ENCODE measurements around the gene DEFB121. TPM values are rescaled to one million over a fixed set of nuclear protein-coding genes. Genes with fewer than 3 reads are reported as not detected.

The DEFB121 gene, protein sequence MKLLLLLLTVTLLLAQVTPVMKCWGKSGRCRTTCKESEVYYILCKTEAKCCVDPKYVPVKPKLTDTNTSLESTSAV
- not detected for polyA plus RNA-seq (2013, experiment 1 of 2)
- not detected for polyA plus RNA-seq (2013, experiment 2 of 2)

DNA sequence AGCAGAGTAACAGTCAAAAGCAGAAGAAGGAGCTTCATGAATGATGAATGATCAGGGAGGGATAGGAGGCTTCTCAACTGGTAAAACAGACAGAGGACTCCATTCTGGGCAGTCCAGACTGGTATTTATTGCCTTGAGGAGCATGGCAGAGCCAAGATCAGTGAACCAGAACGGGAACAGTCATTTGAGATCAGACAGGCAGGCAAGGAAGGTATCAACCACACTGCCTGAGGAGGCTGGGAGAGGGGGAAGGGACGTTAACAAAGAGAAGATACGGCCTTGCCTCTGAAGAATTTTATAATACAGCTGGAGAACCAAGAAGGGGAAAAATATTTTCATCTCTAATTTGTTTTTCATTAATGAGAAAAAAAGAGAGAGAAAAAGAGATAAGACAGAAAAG is at the start of gene DEFB121:
DEFB121 (minus strand) TSS at position 101 of the 400 bp plus-strand sequence; CDS start at position 38, 63 bp downstream.
- H3K4me3 ChIP-seq (ENCODE audit: insufficient read depth in 1 of 2, low read depth in 1 of 2, low read length in 2 of 2), result no peak within 1 kb of the TSS
- 36% methylated on average over 2 of the region's 3 CpGs for WGBS
- H3K4ac ChIP-seq (ENCODE audit: low read depth in 1 of 2, low read length in 2 of 2), result no peak within 1 kb of the TSS
- H3K9me3 ChIP-seq (ENCODE audit: control insufficient read depth, low read length), result peaks cover 3% of the 10 kb centered on the region
- H4K91ac ChIP-seq (ENCODE audit: low read length), result no peak within 1 kb of the TSS
- peaks cover 0 to 5% of the 10 kb centered on the region in 2 experiments for H3K27me3 ChIP-seq (ENCODE audit: control insufficient read depth in 1 of 2, insufficient read depth in 1 of 2, low read length in 2 of 2)
- H2AK5ac ChIP-seq (ENCODE audit: low read length, severe bottlenecking), result no peak within 1 kb of the TSS
- H2BK120ac ChIP-seq (ENCODE audit: low read depth, low read length), result no peak within 1 kb of the TSS
- H3K4me2 ChIP-seq (ENCODE audit: low read length, poor library complexity, severe bottlenecking), result no peak within 1 kb of the TSS
- no peak within 1 kb of the TSS for H3K18ac ChIP-seq (ENCODE audit: low read depth in 1 of 2, low read length in 2 of 2)
- H2AFZ ChIP-seq (ENCODE audit: low read depth, low read length), result no peak within 1 kb of the TSS
- H3K79me1 ChIP-seq (replicated peaks; ENCODE audit: low read length, poor library complexity, severe bottlenecking), result no peaks in the 10 kb centered on the region
- no peak within 1 kb of the TSS for H4K8ac ChIP-seq (ENCODE audit: low read length)
- H2BK12ac ChIP-seq (ENCODE audit: low read length in 2 of 2), result no peak within 1 kb of the TSS
- H3K14ac ChIP-seq (ENCODE audit: low read length in 2 of 2), result no peak within 1 kb of the TSS
- H3K9ac ChIP-seq (ENCODE audit: low read length), result no peak within 1 kb of the TSS
- H3K36me3 ChIP-seq (ENCODE audit: control insufficient read depth in 1 of 2, insufficient read depth in 2 of 2, low read depth in 1 of 2, low read length in 2 of 2), result no peaks in the 10 kb centered on the region
- H3K4me1 ChIP-seq (ENCODE audit: control insufficient read depth, insufficient read depth, low read depth, low read length), result no peaks in the 10 kb centered on the region
- DNase-seq, result no peak
- no peak within 1 kb of the TSS for H2BK5ac ChIP-seq (ENCODE audit: low read depth, low read length, poor library complexity, severe bottlenecking)
- no peak within 1 kb of the TSS for H2BK15ac ChIP-seq (ENCODE audit: low read depth, poor library complexity, severe bottlenecking)
- no peak within 1 kb of the TSS for H3K27ac ChIP-seq (ENCODE audit: low read length, poor library complexity, severe bottlenecking)
- no peak within 1 kb of the TSS for H3K23ac ChIP-seq (ENCODE audit: low read length in 2 of 2)

DNA sequence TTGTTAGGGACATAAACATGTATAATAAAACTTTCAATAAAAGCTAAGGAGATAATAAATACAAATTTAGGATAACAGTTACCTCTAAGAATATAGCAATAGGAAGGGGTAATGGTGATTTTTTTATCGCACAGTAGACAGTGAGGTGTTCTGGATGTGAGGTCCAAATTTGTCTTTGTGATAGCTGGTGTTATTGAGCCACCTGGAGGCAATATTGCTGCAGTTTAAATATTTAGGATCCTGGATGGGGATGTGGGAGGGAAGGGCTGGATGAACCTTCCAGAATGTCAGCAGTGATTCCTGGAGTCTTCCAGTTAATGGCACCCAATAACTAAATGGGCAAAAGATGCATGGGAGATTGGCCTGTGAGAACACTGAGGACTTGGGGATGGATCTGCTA is 48.3 kb upstream of the DEFB121 start:
- Histone ChIP-seq H3K4me2 (ENCODE audit: low read length, poor library complexity, severe bottlenecking) (no peak overlapping the region), H4K8ac (ENCODE audit: low read length) (no peak overlapping the region), H2BK120ac (ENCODE audit: low read depth, low read length) (no peak overlapping the region), H3K18ac (ENCODE audit: low read depth in 1 of 2, low read length in 2 of 2) (no peak overlapping the region), H3K14ac (ENCODE audit: low read length in 2 of 2) (no peak overlapping the region), H2AK5ac (ENCODE audit: low read length, severe bottlenecking) (no peak overlapping the region), H2BK12ac (ENCODE audit: low read length in 2 of 2) (no peak overlapping the region), H3K9ac (ENCODE audit: low read length) (no peak overlapping the region), H3K36me3 (ENCODE audit: control insufficient read depth in 1 of 2, insufficient read depth in 2 of 2, low read depth in 1 of 2, low read length in 2 of 2) (no peaks in the 10 kb centered on the region), H3K4ac (ENCODE audit: low read depth in 1 of 2, low read length in 2 of 2) (no peak overlapping the region), H3K27me3 (ENCODE audit: control insufficient read depth in 1 of 2, insufficient read depth in 1 of 2, low read length in 2 of 2) (peaks cover 0 to 7% of the 10 kb centered on the region in 2 experiments), H2BK5ac (ENCODE audit: low read depth, low read length, poor library complexity, severe bottlenecking) (no peak overlapping the region), H3K9me3 (ENCODE audit: control insufficient read depth, low read length) (no peaks in the 10 kb centered on the region), H3K23ac (ENCODE audit: low read length in 2 of 2) (no peak overlapping the region), H3K4me1 (ENCODE audit: control insufficient read depth, insufficient read depth, low read depth, low read length) (no peaks in the 10 kb centered on the region), H3K79me1 (replicated peaks; ENCODE audit: low read length, poor library complexity, severe bottlenecking) (no peaks in the 10 kb centered on the region), H2BK15ac (ENCODE audit: low read depth, poor library complexity, severe bottlenecking) (no peak overlapping the region), H4K91ac (ENCODE audit: low read length) (no peak overlapping the region), H3K4me3 (ENCODE audit: insufficient read depth in 1 of 2, low read depth in 1 of 2, low read length in 2 of 2) (no peak overlapping the region), H2AFZ (ENCODE audit: low read depth, low read length) (no peak overlapping the region), H3K27ac (ENCODE audit: low read length, poor library complexity, severe bottlenecking) (no peak overlapping the region)
- 98% methylated on average over 1 of the region's 1 CpG for WGBS
- no peak for DNase-seq

GRCh38 chr20:31452575-31452974 is 46.6 kb upstream of the DEFB121 start:
- H4K91ac ChIP-seq (ENCODE audit: low read length), result no peak overlapping the region
- no peak overlapping the region for H3K23ac ChIP-seq (ENCODE audit: low read length in 2 of 2)
- H3K79me1 ChIP-seq (replicated peaks; ENCODE audit: low read length, poor library complexity, severe bottlenecking), result no peaks in the 10 kb centered on the region
- H2BK120ac ChIP-seq (ENCODE audit: low read depth, low read length), result no peak overlapping the region
- no peak overlapping the region for H2BK5ac ChIP-seq (ENCODE audit: low read depth, low read length, poor library complexity, severe bottlenecking)
- no peak overlapping the region for H3K27ac ChIP-seq (ENCODE audit: low read length, poor library complexity, severe bottlenecking)
- no peak overlapping the region for H2AFZ ChIP-seq (ENCODE audit: low read depth, low read length)
- no peak overlapping the region for H3K4me2 ChIP-seq (ENCODE audit: low read length, poor library complexity, severe bottlenecking)
- H3K9me3 ChIP-seq (ENCODE audit: control insufficient read depth, low read length), result no peaks in the 10 kb centered on the region
- H2BK15ac ChIP-seq (ENCODE audit: low read depth, poor library complexity, severe bottlenecking), result no peak overlapping the region
- H3K4me3 ChIP-seq (ENCODE audit: insufficient read depth in 1 of 2, low read depth in 1 of 2, low read length in 2 of 2), result no peak overlapping the region
- H3K18ac ChIP-seq (ENCODE audit: low read depth in 1 of 2, low read length in 2 of 2), result no peak overlapping the region
- no peaks in the 10 kb centered on the region for H3K4me1 ChIP-seq (ENCODE audit: control insufficient read depth, insufficient read depth, low read depth, low read length)
- DNase-seq, result no peak
- WGBS, result 55% methylated on average over 2 of the region's 2 CpGs
- no peak overlapping the region for H3K9ac ChIP-seq (ENCODE audit: low read length)
- no peak overlapping the region for H3K14ac ChIP-seq (ENCODE audit: low read length in 2 of 2)
- H3K36me3 ChIP-seq (ENCODE audit: control insufficient read depth in 1 of 2, insufficient read depth in 2 of 2, low read depth in 1 of 2, low read length in 2 of 2), result no peaks in the 10 kb centered on the region
- H3K4ac ChIP-seq (ENCODE audit: low read depth in 1 of 2, low read length in 2 of 2), result no peak overlapping the region
- no peak overlapping the region for H2BK12ac ChIP-seq (ENCODE audit: low read length in 2 of 2)
- no peak overlapping the region for H2AK5ac ChIP-seq (ENCODE audit: low read length, severe bottlenecking)
- H4K8ac ChIP-seq (ENCODE audit: low read length), result no peak overlapping the region
- H3K27me3 ChIP-seq (ENCODE audit: control insufficient read depth in 1 of 2, insufficient read depth in 1 of 2, low read length in 2 of 2), result peaks cover 0 to 4% of the 10 kb centered on the region in 2 experiments

DNA sequence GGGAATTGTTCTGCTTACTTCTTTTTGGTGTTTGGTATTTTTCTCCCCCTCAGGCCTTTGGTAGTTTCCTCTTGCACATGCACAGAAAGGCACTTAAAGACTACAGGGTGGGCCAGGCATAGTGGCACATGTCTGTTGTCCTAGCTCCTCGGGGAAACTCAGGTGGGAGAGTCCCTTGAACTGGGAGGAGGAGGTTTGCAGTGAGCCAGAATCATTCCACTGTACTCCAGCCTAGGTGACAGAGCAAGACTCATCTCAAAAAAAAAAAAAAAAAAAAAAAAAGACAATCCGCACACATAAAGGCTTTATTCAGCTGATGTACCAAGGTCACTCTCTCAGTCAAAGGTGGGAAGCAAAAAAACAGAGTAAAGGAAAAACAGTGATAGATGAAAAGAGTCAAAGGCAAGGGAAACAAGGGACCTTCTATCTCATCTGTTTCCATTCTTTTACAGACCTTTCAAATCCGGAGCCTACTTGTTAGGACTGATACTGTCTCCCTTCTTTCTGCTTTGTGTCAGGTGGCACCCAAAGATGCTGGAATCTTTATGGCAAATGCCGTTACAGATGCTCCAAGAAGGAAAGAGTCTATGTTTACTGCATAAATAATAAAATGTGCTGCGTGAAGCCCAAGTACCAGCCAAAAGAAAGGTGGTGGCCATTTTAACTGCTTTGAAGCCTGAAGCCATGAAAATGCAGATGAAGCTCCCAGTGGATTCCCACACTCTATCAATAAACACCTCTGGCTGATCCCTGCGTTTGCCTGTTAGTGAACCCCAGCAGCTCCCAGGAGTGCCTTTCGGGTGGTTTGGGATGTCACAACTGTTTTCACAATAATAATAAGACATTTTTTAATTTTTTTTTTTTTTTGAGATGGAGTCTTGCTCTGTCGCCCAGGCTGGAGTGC is 43.7 kb upstream of the DEFB121 start:
- H3K9me3 ChIP-seq (ENCODE audit: control insufficient read depth, low read length), result no peaks in the 10 kb centered on the region
- H2AFZ ChIP-seq (ENCODE audit: low read depth, low read length), result no peak overlapping the region
- H4K91ac ChIP-seq (ENCODE audit: low read length), result no peak overlapping the region
- no peak overlapping the region for H2BK120ac ChIP-seq (ENCODE audit: low read depth, low read length)
- no peaks in the 10 kb centered on the region for H3K4me1 ChIP-seq (ENCODE audit: control insufficient read depth, insufficient read depth, low read depth, low read length)
- no peak overlapping the region for H3K27ac ChIP-seq (ENCODE audit: low read length, poor library complexity, severe bottlenecking)
- H2BK12ac ChIP-seq (ENCODE audit: low read length in 2 of 2), result no peak overlapping the region
- no peak overlapping the region for H3K4ac ChIP-seq (ENCODE audit: low read depth in 1 of 2, low read length in 2 of 2)
- H3K9ac ChIP-seq (ENCODE audit: low read length), result no peak overlapping the region
- no peak overlapping the region for H4K8ac ChIP-seq (ENCODE audit: low read length)
- no peak overlapping the region for H2BK15ac ChIP-seq (ENCODE audit: low read depth, poor library complexity, severe bottlenecking)
- peaks cover 0 to 6% of the 10 kb centered on the region in 2 experiments for H3K27me3 ChIP-seq (ENCODE audit: control insufficient read depth in 1 of 2, insufficient read depth in 1 of 2, low read length in 2 of 2)
- H3K79me1 ChIP-seq (replicated peaks; ENCODE audit: low read length, poor library complexity, severe bottlenecking), result no peaks in the 10 kb centered on the region
- no peaks in the 10 kb centered on the region for H3K36me3 ChIP-seq (ENCODE audit: control insufficient read depth in 1 of 2, insufficient read depth in 2 of 2, low read depth in 1 of 2, low read length in 2 of 2)
- H2BK5ac ChIP-seq (ENCODE audit: low read depth, low read length, poor library complexity, severe bottlenecking), result no peak overlapping the region
- no peak overlapping the region for H3K18ac ChIP-seq (ENCODE audit: low read depth in 1 of 2, low read length in 2 of 2)
- H3K4me2 ChIP-seq (ENCODE audit: low read length, poor library complexity, severe bottlenecking), result no peak overlapping the region
- DNase-seq, result no peak
- H2AK5ac ChIP-seq (ENCODE audit: low read length, severe bottlenecking), result no peak overlapping the region
- no peak overlapping the region for H3K14ac ChIP-seq (ENCODE audit: low read length in 2 of 2)
- no peak overlapping the region for H3K4me3 ChIP-seq (ENCODE audit: insufficient read depth in 1 of 2, low read depth in 1 of 2, low read length in 2 of 2)
- 78% methylated on average over 5 of the region's 8 CpGs for WGBS
- H3K23ac ChIP-seq (ENCODE audit: low read length in 2 of 2), result no peak overlapping the region
